Measurements from ENCODE around the gene MRTFA. TPM values are rescaled to one million over a fixed set of nuclear protein-coding genes. Genes with fewer than 3 reads are reported as not detected.
A peak's percentile ranks its signal among the peaks of the same experiment; 100 is the strongest.

MRTFA gene
- total RNA-seq, 2 experiments from 2014 or later = 55.3 to 58.9 TPM

DNA sequence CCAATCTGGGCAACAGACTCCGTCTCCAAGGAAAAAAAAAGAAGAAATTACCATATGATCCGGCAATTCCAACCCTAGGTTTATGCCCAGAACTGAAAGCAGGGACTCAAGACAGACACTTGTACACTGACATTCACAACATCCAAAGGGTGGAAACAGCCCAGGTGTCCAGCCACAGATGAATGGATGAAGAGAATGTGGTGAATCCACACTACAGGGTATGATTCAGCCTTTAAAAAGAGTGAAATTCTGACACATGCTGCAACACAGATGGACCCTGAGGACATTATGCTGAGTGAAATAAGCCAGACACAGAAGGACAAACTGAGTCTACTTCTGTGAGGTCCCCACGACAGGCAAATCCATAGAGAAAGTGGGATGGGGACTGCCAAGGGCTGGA, 222.2 kb downstream of the MRTFA start:
- no peaks in the 10 kb centered on the region for H3K9me3 Mint-ChIP-seq
- Histone ChIP-seq H3K9me3 (ENCODE audit: control insufficient read depth in 1 of 2, insufficient read depth in 1 of 2, low read length in 2 of 2) (no peaks in the 10 kb centered on the region), H3K4me3 (ENCODE audit: low read length) (no peak overlapping the region), H3K4me1 (ENCODE audit: insufficient read depth, low read length) (peaks cover 32% of the 10 kb centered on the region), H3K36me3 (ENCODE audit: insufficient read depth, low read length) (peaks cover 68% of the 10 kb centered on the region), H3K27ac (ENCODE audit: low read depth in 1 of 2, low read length in 2 of 2) (peak overlapping the region; percentile 34 to 39), H3K27me3 (ENCODE audit: control insufficient read depth in 1 of 2, insufficient read depth in 2 of 2, low read length in 2 of 2) (no peaks in the 10 kb centered on the region)
- H3K4me1 Mint-ChIP-seq (ENCODE audit: low read depth) = peaks cover 36% of the 10 kb centered on the region
- no peaks in the 10 kb centered on the region for H3K27me3 Mint-ChIP-seq
- ChIA-PET CTCF (no interaction called here), POLR2A (no interaction called here)
- H3K36me3 Mint-ChIP-seq (ENCODE audit: low read depth) = peaks cover 76% of the 10 kb centered on the region
- no peak for ATAC-seq (ENCODE audit: poor library complexity)
- peak overlapping the region; percentile 91 for H3K27ac Mint-ChIP-seq
- intact Hi-C loops (cut with DNase I, micrococcal nuclease) = no loop called here
- DNase-seq = no peak
- no peak overlapping the region for H3K4me3 Mint-ChIP-seq
- TF ChIP-seq, protein P1, sequence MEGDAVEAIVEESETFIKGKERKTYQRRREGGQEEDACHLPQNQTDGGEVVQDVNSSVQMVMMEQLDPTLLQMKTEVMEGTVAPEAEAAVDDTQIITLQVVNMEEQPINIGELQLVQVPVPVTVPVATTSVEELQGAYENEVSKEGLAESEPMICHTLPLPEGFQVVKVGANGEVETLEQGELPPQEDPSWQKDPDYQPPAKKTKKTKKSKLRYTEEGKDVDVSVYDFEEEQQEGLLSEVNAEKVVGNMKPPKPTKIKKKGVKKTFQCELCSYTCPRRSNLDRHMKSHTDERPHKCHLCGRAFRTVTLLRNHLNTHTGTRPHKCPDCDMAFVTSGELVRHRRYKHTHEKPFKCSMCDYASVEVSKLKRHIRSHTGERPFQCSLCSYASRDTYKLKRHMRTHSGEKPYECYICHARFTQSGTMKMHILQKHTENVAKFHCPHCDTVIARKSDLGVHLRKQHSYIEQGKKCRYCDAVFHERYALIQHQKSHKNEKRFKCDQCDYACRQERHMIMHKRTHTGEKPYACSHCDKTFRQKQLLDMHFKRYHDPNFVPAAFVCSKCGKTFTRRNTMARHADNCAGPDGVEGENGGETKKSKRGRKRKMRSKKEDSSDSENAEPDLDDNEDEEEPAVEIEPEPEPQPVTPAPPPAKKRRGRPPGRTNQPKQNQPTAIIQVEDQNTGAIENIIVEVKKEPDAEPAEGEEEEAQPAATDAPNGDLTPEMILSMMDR (IDR thresholded peaks at IDR 0.05) = no peak

DNA sequence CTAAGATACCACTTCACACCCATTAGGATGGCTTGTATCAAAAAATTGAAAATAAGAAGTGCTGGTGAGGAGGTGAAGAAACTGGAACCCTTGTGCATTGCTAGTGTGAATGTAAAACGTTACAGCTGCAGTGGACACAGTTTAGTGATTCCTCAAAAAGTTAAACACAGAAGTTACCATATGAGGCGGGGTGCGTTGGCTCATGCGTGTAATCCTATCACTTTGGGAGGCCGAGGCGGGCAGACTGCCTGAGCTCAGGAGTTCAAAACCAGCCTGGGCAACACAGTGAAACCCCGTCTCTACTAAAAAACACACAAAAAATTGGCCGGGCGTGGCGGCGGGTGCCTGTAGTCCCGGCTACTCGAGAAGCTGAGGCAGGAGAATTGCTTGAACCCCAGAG, 222.6 kb downstream of the MRTFA start:
- TF ChIP-seq, protein P1 (IDR thresholded peaks at IDR 0.05) = no peak
- H3K36me3 ChIP-seq (ENCODE audit: insufficient read depth, low read length) = peaks cover 68% of the 10 kb centered on the region
- H3K4me3 ChIP-seq (ENCODE audit: low read length) = no peak overlapping the region
- Mint-ChIP-seq H3K4me3 (no peak overlapping the region), H3K4me1 (ENCODE audit: low read depth) (peaks cover 36% of the 10 kb centered on the region), H3K9me3 (no peaks in the 10 kb centered on the region), H3K36me3 (ENCODE audit: low read depth) (peaks cover 78% of the 10 kb centered on the region), H3K27me3 (no peaks in the 10 kb centered on the region), H3K27ac (peak overlapping the region; percentile 91)
- ChIA-PET CTCF (no interaction called here), POLR2A (no interaction called here)
- ATAC-seq (ENCODE audit: poor library complexity) (no peak), DNase-seq (no peak)
- intact Hi-C loops (cut with DNase I, micrococcal nuclease) = no loop called here
- no peak overlapping the region for H3K27ac ChIP-seq (ENCODE audit: low read depth in 1 of 2, low read length in 2 of 2)
- no peaks in the 10 kb centered on the region for H3K9me3 ChIP-seq (ENCODE audit: control insufficient read depth in 1 of 2, insufficient read depth in 1 of 2, low read length in 2 of 2)
- H3K4me1 ChIP-seq (ENCODE audit: insufficient read depth, low read length) = peaks cover 29% of the 10 kb centered on the region
- no peaks in the 10 kb centered on the region for H3K27me3 ChIP-seq (ENCODE audit: control insufficient read depth in 1 of 2, insufficient read depth in 2 of 2, low read length in 2 of 2)

DNA sequence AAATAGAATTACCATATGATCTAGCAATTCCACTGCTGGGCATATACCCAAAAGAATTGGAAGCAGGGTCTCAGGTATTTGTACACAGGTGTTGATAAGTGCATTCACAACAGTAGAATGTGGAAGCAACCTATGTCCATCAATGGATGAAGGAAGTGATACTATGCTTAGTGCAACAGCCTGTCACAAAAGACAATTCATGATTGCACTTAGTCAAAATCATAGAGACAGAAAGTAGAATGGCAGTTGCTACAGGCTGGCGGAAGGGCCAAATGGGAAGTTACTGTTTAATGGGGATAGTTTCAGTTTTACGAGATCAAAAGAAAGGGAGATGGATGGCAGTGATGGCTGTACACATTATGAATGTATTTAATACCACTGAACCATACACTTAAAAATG, 224.1 kb downstream of the MRTFA start:
- H3K36me3 ChIP-seq (ENCODE audit: insufficient read depth, low read length) = peaks cover 67% of the 10 kb centered on the region
- no peak overlapping the region for H3K4me3 ChIP-seq (ENCODE audit: low read length)
- no peaks in the 10 kb centered on the region for H3K27me3 ChIP-seq (ENCODE audit: control insufficient read depth in 1 of 2, insufficient read depth in 2 of 2, low read length in 2 of 2)
- intact Hi-C loops (cut with DNase I, micrococcal nuclease) = no loop called here
- ChIA-PET CTCF (no interaction called here), POLR2A (no interaction called here)
- Mint-ChIP-seq H3K4me3 (no peak overlapping the region), H3K27ac (peak overlapping the region; percentile 3), H3K36me3 (ENCODE audit: low read depth) (peaks cover 83% of the 10 kb centered on the region), H3K27me3 (no peaks in the 10 kb centered on the region), H3K9me3 (no peaks in the 10 kb centered on the region), H3K4me1 (ENCODE audit: low read depth) (peaks cover 36% of the 10 kb centered on the region)
- no peaks in the 10 kb centered on the region for H3K9me3 ChIP-seq (ENCODE audit: control insufficient read depth in 1 of 2, insufficient read depth in 1 of 2, low read length in 2 of 2)
- TF ChIP-seq, protein P1 (IDR thresholded peaks at IDR 0.05) = no peak
- ATAC-seq (ENCODE audit: poor library complexity) = no peak
- peaks cover 22% of the 10 kb centered on the region for H3K4me1 ChIP-seq (ENCODE audit: insufficient read depth, low read length)
- DNase-seq = peak in 1 of 14 experiments; percentile 29
- H3K27ac ChIP-seq (ENCODE audit: low read depth in 1 of 2, low read length in 2 of 2) = no peak overlapping the region

Data from CD4-positive, alpha-beta T cell (primary cell).